ENCODE results near the gene GOLGB1.
"Not testable (repeated sequence)": the region's sequence is repeated elsewhere in the genome, so short reads cannot be mapped to it uniquely, and the experiment has no call there.

GOLGB1 gene

DNA sequence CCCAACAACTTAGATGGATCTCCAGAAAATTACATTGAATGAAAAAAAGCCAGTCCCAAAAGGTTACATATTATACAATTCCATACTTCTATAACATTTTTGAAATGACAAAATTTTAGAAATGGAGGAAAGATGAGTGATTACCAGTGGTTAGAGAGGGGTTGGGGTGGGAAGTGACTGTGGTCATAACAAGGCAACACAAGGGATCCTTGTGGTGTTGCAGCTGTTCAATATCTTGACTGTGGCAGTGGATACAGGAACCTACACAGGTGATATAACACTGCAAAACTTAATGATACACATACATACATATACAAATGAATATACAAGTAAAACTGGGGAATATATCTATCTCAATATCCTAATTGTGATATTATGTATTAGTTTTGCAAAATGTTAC lies 9.6 kb downstream of the GOLGB1 start:
- DNase-seq: no peak

DNA sequence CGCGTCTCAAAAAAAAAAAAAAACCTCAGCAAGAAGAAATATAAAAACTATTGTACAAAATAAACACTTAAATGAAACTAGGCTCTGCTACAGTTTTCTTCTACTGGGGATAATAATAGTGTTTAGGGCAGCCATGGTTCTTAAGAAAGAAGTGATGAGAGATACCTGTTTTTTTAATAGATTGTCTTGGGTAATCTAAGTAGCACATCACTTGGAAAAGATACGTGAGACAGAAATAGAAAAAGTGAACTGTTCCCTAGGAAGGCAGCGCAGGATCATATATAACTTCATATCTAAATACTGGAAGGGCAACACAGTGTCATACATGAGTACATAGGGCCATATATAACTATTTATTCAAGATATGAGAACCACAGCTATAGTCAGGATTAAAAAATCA lies 11.9 kb downstream of the GOLGB1 start:
- DNase-seq: no peak

DNA sequence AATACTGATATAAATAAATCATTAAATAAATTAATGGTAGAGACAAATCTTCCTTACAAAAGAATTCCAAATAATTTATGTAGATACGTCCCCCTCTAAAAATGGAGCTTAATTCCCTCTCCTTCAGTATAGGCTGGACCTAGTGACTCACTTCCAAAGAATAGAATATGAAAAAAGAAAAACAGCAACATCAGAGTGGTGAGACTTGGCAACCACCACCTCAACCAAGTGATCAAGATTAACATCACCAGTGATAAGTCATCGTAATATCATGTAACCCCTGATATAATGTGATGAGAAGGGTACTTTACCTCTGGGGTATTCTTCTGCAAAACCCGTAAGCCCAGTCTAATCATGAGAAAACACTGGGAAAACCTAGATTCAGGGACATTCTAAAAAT lies 13.4 kb downstream of the GOLGB1 start:
- no peak for DNase-seq

DNA sequence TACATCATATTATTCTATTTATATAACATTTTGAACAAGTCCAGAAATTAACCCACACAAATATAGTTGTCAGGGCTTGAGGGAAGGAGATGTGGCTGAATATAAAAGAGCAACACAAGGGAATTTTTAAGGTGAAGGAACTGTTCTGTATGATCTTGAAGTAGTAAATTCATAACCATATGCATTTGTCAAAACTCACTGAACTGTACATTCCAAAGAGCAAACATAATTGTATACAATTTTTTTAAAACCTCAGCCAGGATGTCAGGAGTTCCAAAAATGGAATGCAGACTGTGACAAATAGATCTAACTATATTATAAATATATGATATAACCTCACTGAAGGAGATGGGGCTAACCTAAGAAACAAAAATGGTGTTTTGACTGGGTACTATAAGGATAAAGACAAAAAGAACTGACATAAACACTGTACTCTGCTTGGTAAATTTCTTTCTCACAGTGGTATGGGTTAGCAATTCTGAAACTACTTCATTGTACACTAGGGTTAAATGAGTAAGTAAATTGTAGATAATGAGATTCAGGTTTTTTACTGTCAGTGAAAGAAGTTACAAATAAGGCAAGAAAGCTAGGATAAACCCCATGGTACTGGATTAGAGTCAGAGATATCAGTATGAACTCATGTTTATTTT lies 14.4 kb downstream of the GOLGB1 start:
- no peak for DNase-seq

DNA sequence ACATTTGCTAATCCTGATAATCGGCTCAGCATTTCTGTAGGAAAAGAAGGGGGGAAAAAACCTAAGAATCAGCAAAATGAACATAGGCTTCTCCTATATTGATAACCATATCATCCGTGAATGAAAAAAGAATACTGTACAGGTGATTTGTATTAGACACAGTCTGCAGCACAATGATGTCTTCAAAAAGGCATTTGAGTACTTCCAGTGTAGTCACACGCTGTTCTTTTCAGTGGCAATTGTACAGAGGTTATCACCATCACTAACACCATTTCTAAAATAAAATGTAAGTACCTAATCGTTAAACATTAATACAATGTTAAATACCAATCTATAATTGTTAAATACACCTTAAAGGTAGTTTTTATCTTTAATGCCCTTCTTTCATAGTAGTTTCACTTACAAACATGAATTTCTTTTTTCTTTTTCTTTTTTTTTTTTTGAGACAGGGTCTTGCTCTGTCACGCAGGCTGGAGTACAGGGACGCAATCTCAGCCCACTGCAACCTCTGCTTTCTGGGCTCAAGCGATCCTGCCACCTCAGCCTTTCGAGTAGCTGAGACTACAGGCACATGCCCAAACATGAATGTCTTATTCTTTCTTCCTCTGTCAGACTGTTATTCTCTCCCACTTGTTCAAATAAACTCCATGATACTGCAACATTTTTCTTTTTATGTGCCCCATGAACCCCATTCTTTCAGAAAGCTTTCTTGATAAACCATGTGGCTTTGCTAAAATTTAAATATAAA lies 18.4 kb downstream of the GOLGB1 start:
- no peak for DNase-seq

DNA sequence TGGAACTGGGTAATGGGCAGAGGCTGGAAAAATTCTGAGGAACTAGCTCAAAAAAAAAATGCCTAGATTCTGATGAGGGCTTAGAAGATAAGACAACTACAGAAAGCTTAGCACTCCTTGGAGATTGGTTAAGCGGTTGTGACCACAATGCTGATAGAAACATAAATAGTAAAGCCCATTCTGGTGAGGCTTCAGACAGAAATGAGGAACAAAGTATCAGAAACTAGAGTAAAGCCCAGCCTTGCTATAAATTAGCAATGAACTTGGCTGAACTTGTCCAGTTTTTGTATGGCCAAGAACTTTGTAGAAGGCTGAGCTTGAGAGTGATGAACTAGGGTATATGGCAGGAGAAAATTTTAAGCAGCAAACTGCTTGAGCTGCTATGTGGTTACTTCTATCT lies 25.4 kb downstream of the GOLGB1 start:
- DNase-seq: no peak

DNA sequence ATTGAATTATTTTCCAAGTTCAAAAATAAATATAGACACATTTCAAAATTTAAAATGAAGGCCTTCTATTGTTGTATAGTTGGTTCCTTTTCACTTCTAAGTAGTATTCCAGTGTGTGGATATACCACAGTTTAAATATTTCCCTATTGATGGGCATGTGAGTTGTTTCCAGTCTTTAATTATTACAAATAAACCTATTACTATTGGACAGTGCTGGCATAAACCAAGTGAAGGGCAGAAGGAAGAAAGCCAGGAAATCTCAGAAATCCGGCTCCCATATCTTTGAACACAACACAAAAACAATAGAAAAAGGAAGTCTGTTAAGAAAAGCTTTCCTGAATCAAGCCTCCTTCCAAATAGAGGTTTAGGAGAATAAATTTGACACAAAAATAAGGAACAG lies 26.1 kb downstream of the GOLGB1 start:
- no peak for DNase-seq

DNA sequence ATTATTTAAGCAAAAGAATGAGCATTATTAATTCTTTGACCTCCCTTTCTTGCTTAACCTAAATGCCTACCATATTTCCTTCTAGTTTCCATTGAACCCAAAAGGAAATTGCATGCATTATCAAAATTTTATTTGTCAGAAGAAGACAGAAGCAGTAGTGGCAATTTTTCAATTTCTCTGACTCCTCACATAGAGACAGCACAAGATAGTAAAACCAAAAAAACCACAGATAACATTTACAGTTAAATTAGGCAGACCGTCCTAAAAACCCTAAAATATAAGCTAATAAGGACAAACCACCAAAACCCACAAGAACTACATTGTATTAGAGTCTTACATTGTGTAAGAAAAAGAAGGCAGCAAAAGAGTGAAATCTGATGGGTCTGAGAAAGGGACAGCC lies 27.1 kb downstream of the GOLGB1 start:
- DNase-seq: no peak

DNA sequence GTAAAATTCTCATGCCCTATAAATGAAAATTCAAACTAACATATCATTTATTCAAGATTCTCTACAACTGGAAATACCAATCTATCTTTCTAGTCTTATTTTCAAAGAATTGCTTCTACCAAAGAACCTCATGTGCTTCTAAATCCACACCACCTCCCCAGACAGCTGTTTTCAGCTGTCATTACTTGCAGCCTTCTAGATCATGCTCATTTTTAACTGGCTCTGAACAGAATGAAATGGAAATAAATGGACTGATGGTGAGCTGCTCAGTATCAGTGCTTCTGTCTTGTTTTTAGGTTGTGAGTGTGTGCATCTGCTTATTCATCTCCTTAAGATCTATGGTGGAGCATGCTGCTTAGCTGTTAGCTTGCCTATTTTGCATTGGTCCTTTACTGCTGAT lies 29.4 kb downstream of the GOLGB1 start:
- DNase-seq: no peak

DNA sequence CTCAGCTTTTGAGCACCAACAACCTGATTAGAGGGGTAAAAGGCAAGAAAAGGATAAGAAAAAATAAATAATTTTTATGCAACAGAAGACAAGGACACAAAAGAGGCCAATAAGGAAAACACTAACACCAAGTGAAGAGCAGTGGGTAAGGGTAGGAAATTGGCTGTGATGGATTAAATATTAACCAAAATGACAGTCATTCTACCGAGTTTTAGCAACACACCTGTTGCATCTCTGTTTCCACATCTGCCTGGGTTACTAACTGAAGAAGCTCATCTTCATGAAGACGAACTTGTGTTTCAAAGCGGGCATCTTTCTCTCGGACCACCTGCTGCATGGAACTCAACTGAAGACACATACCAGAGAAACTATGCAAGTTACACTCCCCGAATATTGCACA lies 30.1 kb downstream of the GOLGB1 start:
- DNase-seq: no peak

DNA sequence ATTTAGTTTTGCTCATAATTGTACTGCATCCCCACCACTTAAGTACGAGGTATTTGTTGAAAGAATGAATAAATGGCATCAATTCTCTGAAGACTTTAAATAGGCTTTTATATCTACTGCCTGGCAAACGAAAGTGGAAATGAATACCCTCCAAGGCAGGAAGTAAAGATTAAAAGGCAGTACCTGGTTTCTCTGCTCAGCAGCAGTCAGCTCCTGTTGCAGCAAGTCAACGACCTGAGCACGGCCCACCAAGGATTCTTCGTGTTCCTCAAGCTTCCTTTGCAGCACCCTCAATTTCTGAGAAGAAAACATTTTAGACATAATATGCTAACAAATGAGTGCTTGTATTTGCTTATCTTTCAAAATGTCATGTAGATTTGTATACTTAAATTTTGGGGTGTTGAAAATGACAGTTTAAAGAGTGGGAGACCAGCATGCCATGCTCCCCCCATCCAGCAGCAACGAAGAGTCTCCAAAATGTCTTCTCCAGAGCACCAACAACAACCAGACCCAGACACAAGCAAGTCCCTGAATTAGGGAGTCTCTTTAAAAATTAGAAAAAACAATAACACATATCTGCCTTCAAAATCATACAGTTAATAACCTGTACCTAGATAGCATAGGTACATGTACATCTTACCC lies 31.2 kb downstream of the GOLGB1 start:
- peak; percentile 38 for DNase-seq

DNA sequence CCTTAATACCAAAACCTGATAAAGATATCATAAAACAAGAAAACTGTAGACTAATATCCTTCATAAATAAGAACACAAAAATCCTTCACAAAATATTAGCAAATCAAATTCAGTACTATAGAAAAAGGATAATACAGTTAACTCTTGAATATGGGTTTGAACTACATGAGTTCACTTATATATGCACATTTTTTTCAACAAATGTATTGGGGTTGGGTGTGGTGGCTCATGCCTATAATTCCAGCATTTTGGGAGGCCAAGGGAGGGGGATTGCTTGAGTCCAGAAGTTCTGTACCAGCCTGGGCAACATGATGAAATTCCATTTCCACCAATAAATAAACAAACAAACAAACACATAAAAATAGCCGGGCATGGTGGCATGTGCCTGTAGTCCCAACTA lies 39.2 kb downstream of the GOLGB1 start:
- no peak for DNase-seq

DNA sequence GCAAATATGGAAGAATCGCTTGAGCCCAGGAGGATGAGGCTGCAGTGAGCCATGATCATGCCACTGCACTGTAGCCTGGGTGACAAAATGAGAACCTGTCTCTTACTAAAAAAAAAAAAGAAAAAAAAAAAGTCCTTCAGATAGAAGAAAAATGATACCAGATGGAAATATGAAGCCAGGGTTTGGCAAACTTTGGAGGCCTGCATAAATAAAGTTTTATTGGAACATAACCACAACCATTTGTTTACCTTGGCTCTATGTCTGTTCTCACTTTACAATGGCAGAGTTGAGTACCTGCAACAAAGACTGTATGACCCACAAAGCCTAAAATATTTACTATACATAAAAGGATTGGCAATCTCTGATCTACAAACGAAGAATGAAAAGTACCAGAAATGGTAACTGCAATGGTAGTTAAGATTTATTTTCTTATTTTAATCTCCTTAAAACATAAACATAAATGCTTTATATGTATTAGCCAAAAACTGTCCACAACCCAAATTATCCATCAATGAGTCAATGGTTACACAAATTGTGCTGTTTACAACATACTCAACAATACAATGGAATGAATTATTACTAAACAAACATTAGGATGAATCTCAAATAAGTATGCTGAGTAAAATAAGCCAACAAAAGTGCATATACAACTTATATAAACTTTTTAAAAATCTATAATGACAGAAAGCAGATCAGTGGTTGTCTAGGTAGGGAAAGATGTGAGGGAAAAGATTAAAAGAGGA lies 41.8 kb downstream of the GOLGB1 start:
- no peak for DNase-seq

DNA sequence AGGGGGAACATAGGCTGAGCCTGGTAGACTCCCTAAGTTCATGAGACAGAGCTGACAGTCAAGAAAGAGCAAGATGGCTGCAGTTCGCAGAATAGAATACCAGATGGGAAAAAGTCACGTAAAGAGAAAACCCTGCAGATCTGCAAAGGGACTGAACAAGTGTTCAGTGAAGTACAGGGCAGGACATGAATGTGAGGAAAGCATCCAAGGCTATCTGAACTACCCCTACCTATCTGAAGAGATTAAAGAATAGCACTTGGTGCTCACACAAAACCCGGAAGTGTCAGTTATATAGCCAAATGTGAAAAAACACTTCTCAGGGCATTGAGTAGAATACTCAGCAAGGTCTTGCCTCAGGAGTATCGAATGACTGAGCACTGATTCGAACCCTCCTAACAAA lies 44.0 kb downstream of the GOLGB1 start:
- no peak for DNase-seq

DNA sequence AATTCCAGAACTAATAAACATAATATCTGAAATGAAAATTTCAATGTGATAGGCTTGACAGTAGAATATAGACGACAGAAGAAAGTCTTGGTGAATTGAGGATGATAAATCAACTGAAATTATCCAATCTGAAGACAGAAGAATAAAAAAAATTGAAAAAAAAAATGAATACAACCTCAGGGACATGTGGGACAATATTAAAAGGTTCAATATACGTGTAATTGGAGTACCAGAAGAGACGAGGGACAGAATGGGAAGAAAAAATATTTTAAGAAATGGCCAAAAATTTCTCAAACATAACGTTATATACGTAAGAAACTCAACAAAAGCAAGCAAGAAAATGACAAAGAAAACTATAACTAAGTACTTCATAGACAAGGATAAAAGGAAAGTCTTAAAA lies 45.6 kb downstream of the GOLGB1 start:
- no peak for DNase-seq

DNA sequence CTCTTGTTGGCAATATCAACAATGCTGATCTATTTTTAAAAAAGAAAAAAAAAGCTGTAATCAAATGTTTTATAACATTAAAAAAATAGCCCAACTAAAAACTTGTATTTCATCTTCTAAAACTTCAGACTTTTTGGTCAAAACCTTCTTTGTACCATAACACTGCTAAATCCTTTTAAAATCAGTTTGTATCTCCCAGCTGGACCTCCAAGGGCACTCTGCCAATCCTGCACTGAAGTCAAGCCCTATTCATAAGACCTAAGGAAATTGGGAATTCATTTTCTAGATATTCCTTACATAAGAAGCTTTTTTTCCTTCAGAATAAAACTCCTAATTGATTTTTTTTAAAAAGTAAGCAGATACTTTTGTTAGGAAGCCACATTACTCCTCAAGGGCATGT lies 50.6 kb downstream of the GOLGB1 start:
- no peak for DNase-seq

DNA sequence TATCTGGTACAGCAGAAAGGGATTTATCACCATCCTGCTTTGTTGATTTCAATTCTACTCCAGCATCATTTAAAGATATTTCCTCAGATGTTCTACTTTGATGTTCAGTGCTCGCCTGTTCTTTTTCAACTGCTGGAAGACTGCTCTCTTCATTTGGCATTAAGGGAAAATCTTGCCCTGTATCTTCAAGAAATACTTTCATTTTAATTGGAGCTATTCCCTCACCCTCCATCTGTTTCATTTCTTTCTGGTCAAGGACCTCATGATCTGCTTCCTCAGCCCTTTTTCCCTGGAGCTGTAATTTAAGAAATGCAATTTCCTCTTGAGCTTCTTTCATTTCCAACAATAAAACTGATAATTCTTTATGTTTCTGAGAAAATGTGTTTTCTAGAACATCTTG lies 51.1 kb downstream of the GOLGB1 start:
- DNase-seq: no peak

DNA sequence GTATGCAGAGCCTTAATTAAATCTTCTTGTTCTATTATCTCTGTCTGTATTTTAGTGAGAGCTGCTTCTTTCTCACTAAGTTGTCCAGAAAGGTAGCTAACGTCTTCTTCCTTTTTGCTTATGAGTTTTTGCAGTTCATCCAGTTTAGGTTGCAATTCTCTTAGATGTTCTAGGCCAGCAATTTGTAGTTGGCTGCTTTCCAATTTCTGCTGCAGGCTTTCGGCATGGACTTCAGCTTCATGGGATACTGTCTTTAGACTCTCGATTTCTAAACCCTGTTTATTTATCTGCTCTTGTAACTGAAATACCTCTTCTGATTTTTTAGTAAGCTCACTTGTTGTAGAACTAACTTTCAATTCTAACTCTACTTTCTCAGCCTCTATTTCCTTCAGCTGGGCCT lies 53.4 kb downstream of the GOLGB1 start:
- no peak for DNase-seq

DNA sequence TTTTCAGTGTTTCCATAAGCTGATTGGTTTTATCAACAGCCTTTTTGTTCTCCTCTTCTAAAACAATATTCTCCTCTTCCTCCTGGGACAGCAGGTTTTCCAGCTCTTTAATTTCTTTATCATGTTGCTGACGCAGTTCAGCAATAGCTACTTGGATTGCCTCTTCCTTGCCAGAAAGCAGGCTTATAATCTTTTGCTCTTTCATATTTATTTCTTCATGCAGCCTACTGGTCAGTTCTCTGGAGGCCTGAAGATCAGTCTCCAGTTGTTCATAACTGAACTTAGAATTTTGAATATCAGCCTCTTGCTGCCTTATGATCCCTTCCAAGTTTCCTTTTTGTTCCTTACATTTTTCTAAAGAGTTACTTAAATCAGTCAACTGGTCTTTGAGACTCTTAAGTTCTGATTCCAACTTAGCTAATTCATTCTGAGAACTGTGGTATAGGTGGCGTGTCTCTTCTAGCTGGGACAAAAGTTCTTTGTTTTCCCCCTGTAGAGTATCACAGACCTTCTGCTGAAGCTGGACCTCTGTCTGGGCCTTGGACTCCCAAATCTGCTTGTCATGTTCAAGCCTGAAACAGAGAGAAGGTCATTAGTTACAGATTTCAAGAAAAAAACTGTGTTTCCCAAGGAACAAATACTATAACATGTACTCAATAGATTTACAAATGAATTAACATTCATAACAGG lies 57.4 kb downstream of the GOLGB1 start:
- no peak for DNase-seq

DNA sequence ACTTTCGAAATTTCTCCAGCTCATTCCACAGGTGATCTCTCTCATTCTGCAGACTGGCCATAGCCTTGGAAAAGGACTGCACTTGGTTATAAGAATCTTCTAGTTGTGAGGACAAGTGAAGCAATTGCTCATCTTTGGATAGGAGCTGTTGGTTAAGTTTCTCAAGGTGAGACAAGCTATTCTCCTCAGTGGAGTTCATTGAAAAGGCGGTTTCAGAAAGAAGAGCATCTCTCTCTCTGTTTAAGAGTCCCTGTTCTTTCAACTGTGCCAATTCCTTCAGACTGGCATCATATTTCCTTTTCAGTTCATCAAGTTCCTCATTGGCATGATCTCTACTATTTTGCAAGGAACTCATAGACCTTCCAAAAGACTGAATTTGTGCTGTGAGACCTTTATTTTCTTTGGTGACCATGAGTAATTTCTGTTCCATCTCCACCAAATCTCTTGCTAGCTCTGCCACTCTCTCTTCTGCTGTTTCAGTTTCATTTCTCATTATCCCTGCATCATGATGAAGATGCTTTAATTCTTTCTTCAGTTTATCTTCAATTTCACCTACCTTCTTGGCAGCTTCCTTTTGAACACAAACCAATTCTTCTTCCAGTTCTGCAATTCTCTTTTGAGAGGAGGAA lies 58.6 kb downstream of the GOLGB1 start:
- DNase-seq: no peak

DNA sequence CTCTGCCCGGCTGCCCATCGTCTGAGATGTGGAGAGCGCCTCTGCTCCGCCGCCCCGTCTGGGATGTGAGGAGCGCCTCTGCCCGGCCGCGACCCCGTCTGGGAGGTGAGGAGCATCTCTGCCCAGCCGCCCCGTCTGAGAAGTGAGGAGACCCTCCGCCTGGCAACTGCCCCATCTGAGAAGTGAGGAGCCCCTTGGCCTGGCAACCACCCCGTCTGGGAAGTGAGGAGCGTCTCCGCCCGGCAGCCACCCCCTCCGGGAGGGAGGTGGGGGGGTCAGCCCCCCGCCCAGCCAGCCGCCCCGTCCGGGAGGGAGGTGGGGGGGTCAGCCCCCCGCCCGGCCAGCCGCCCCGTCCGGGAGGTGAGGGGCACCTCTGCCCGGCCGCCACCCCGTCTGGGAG lies 60.8 kb downstream of the GOLGB1 start:
- DNase-seq: not testable (repeated sequence)

DNA sequence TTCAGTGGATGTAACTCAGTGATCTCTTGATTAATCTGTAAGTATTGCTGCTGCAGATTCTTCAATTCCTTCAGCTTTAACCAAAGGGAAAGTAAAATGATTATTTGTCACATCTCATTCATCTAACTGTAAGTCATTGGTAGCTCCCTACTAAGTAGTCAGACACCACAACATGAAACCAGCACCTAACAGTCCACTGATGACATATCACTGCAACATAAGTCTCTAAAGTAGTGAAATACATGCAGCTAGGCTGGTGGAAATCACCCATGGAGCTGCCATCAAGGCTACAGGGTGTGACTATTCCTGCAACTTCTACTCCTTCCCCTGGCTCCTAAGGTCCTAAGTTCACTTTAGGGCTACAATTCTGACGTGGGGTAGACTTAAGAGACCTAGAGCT lies 67.7 kb downstream of the GOLGB1 start:
- no peak for DNase-seq

DNA sequence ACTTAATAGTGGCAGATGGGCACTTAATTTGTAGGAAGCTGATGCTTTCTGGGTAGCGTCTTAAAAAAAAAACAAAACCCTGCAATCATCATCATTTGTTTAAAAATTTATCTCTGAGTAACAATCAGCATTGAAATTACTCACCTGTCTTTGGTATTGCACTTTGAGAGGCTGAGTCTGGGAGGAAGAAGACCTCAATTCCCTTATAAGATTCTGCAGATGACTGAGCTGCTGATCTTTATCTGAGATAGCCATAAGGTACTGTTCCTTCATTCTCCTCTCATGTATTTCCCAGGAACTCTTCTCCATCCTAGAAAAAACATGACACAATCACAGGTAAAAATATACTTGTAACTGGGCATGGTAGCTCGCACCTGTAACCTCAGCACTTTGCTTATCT lies 72.4 kb downstream of the GOLGB1 start:
- no peak for DNase-seq

All from central memory CD4-positive, alpha-beta T cell (primary cell).